COLO668 (cell line): ENCODE measurements around the gene C6orf62.
A peak's percentile ranks its signal among the peaks of the same experiment; 100 is the strongest.
"Not testable (repeated sequence)": the region's sequence is repeated elsewhere in the genome, so short reads cannot be mapped to it uniquely, and the experiment has no call there.

Source experiments
- DNase-seq: peaks from one replicate; lab custom pipeline; 2025; ENCODE audit not compliant: unreplicated experiment; lab: John Stamatoyannopoulos, UW

Gene C6orf62

DNA sequence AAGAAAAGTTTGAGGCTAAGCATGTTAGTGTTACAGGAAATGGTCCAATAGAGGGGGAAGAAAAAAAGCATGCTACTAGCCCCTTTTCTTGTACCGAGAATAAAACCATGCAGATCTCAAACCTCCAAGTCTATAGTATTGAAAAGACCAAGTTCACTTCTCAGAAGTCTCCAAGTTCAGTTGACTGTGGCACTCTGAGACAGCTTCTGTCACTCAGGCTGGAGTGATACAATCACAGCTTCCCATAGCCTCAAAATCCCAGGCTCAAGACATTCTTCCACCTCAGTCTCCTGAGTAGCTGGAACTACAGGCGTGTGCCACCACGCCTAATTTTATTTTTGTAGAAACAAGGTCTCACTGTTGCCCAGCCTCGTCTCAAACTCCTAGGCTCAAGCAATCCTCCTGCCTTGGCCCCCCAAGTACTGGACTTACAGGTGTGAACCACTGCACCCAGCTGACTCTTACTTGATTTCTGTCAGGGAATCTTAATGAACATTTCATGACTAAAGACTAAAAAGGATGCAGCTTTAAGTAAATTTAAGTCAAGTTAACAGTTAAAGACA is 16.2 kb downstream of the C6orf62 start:
- no peak for DNase-seq

DNA sequence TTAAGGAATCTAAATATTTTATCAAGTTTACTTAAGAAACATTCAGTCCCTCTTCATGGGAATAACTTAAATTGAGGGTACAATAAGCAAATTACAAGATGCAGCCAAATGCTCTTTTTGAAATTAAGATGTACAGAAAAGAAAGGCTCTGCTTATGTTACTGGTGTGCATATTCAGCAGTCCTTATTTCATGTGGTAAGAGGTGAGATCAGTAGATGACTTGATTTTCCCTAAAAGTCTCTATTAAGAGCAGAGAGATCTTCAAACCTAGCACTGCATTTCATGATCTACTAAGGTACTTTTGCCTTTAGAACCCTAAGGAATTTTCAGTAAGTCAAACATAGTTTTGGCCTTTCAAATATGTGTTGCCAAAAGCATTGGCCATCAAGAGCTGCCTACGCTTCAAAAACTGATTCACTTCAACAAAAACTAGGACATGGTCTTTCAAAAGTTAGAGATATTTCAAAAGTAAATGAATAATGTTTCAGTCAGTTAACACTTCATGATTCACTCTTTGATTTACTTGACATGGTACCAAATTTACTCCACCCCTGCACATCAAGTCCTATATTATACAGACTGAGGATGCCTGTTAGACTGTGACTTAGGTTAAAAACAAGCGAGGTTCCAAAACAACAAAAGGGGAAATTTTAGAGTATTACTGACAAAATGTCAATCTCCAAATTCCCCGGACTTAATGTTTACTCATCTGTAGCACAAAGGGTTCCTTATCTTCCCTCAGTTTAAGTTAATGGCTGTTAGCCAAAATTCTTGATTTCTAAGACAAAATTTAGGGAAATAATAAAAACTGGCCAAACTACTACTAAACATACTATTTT is 19.2 kb downstream of the C6orf62 start:
- no peak for DNase-seq

DNA sequence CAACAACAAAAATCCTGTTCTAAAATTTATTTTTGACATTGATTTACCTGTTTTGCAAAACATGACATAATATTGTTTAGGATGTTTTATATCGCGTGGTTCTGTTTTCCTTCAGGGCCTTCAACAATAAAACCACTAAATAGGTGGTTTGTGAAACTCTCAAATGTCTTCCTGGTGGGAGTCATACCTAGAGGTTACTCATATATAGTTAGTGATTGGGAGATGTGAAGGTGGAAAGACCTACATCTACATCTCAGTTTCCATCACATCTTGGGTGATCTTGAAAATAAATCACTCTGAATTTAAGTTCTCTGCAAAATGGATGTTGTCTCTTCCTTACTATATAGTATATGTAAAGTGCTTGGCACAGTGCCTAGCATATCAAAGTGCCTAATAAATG is 22.9 kb downstream of the C6orf62 start:
- DNase-seq, result no peak

DNA sequence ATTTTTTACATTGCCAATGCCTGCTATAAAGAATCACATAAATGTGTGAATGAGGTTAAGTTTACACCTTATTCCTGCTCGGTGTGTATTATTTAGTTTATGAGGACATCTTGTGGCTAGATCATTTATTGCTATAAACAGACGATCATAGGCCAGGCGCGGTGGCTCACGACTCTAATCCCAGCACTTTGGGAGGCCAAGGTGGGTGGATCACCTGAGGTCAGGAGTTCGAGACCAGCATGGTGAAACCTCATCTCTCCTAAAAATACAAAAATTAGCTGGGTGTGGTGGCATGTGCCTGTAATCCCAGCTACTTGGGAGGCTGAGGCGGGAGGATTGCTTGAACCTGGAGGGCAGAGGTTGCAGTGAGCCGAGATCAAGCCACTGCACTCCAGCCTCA is 23.3 kb downstream of the C6orf62 start:
- DNase-seq, result peak; percentile 9

DNA sequence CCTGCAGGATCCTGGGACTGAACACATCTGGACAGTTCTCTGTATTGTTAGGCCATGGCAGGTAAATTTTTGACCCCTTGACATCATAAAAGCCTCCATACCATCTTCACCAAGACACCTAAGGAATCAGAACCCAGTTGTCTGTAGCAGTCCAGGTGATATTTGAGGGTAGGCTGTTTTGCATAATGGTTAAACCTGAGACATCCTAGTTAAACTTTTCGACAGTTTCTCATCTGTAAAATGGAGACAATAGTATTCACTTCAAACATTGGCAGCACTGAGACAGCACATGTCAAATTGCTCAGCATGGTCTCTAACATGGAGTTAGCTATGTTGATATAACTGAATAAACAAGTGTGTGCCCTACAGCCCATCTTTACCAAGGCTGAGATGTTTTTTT is 24.8 kb downstream of the C6orf62 start:
- DNase-seq, result no peak

DNA sequence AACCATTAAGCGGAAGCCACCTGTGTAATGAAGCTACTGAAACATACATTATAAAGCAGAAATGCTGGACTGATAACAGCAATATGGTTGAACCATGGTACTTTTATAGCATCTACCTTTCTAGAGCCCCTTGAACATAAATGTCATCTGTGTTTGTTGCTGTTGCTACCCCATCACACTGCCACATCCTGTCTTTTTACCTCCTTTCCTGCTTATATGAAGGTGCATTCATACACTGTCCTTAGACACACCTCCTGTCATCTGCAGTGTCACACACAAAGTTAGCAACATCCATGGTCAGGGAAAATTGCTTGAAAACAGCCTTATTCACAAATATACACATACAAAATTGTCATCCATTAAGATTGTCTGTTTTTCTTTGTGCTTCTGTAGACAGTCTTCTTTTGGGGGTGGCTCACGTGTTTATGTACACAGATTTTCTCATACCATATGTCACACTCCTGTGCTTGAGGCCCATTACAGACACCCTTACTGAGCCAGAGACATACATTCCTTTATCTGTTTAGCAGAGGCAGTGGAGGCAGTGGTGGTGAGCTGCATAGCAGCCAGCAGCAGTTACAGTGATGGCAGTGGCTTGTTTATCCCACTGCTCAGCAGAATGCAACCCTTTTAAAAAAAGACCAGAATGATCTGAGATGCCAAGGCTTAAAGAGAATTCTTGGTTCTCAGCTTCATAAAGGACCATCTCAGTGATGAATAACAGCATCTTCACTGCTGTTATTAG is 25.9 kb downstream of the C6orf62 start:
- no peak for DNase-seq

DNA sequence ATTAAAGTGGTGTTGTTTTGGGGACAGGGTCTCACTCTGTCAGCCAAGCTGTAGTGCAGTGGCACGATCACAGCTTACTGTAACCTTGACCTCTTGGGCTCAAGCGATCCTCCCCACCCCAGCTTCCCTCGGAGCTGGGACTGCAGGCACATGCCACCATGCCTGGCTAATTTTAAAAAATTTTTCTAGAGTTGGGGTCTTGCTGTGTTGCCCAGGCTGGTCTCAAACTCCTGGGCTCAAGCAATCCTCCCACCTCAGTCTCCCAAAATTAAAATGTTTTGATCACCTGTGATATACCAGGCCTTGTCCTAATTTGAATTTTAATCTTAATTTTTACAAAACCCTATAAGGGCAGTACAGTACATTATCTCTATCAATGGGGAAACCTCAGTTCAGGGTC is 26.5 kb downstream of the C6orf62 start:
- no peak for DNase-seq

DNA sequence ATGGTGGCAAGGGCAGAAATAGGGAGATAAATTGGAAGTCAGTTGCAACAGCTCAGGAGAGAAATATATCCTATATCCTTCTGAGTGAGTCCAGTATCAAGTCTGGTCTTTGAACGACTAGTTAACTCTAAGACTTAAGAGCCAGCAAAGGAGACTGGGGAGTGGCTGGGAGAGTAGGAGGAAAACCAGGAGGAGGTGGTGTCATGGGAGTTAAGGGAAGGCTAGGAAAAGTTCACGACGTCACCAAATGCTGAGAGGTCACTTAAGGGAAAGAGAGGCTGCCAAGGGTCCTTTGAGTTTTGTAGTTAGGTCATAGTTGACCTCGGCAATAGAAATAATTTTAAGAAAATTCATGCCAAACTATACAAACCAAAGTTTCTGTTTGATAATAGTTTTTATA is 27.0 kb downstream of the C6orf62 start:
- DNase-seq, result no peak

DNA sequence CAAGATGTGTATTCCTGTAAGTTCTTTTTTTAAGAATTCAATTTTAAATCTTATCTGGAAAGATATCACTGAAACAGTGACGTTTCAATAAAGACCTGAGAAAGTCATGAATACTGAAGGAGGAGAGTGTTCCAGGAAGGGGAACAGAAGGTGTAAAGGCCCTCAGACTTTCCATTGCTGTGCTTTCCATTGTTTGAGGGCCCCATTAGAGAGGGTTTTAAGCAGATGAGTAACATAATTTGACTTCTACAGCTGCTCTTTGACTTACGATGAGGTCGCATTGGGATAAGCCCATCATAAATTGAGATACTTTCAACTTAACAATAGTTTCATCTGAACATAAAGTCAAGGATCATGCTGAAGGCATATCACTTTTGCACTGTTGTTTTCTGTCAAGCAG is 27.4 kb downstream of the C6orf62 start:
- DNase-seq, result no peak

DNA sequence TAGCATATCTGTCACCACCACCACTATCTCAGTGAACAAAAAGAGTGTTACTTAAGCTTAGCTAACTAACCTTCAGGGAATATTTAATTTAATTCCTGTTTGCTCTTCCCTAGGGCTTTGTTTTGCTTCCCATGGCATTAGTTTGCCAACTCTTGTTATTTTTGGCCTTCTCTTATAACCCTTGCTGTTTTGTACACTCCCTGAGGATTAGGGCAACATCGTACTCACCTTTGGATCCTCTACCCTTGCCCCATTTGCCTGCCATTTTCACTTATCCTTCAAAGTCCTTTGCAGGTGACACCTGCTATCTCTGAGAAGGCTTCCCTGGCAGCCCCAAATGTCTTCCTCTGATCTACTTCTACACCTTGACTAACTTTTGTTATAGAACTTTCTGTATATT is 28.4 kb downstream of the C6orf62 start:
- no peak for DNase-seq

DNA sequence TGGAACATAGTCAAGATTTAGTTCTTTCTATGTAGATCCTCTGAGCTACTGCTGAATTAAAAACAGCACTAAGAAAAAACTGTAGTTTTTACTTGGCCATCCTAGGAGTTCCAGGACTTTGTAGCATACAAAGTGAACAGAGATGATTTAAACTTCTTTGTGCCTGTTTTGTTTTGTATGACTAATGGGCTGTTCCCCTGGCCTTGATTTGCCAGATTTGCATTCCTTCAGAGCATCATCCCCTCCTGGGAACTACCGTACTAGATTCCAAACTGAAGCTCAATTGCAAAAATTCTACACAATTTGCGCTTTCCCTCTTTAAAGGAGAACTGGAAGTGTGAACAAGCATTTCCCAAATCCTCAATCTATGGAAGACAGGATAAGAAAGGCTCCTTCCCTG is 29.0 kb downstream of the C6orf62 start:
- no peak for DNase-seq

DNA sequence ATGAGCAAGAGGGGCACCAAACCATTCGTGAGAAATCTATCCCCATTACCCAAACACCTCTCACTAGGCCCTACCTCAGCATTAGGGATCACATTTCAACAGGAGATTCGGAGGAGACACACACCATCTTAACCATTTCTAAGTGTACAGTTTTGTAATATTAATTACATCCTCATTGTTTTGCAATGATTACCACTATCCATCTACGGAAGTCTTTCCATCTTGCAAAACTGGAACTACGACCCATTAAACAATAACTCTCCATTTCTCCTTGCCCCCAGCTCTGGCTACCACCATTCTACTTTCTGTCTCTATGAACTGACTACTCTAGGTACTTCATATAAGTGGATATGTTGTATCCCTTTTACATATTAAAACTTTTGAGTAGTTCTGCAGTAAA is 32.0 kb downstream of the C6orf62 start:
- DNase-seq, result no peak

DNA sequence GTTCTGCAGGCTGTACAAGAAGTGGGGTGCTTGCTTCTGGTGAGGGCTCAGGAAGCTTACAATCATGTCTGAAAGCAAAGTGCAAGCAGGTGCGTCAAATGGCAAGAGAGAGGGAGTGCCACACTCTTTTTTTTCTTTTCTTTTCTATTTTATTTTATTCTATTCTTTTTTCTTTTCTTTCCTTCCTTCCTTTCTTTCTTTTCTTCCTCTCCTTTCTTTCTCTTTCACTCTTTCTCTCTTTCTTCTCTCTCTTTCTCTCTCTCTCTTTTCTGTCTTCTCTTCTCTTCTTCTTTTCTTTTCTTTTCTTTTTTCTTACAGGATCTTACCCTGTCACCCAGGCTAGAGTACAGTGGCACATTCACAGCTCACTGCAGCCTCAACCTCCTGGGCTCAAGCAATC is 32.5 kb downstream of the C6orf62 start:
- no peak for DNase-seq

DNA sequence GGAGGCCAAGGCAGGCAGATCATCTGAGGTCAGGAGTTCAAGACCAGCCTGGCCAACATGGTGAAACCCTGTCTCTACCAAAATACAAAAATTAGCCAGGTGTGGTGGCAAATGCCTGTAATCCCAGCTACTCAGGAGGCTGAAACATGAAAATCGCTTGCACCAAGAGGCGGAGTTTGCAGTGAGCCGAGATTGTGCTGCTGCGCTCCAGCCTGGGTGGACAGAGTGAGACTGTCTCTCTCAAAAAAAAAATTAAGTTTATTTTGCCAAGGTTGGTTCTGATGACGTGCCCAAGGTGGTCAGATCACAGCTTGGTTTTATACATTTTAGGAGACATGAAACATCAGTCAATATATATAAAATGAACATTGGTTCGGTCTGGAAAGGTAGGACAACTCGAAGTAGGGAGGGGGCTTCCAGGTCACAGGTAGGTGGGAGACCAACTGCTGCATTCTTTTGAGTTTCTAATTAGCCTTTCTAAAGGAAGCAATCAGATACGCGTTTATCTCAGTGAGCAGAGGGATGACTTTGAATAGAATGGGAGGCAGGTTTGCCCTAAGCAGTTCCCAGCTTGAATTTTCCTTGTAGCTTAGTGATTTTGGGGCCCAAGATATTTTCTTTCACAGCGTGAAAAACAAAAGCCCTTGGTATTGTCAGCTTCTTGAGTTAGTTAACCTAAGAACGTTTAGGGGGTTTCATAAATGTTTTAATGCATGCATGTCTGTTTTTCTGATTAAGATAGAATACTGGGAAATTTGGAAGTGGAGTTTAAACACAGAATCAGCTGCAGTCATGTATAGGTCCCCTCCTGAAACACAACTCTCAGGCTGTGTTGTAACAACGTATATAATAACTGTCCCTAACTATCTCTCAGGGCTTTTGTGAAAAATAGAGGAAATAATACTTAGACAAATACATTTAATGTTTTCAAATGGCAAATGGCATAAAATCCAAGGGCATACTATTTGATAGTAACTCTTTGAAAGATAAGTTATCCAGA is 35.4 kb downstream of the C6orf62 start:
- no peak for DNase-seq

DNA sequence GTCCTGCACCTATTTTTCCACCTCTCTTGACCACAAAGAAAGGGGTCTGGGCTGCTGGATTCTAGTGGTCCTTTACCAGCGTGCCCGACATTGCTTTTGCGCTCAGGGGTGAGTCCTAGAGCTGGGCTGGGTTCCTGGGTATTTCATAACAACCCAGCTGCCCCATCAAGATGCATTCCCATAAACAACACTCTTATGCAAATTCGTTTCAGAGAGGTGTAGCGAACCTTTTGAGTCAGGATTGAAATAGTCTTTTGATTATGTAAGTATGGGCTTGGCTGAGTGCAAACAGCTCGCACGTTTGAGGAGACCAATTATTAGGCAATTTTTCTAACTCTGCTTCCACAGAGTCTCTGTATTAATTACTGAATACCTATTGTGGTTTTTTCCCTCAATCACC is 38.4 kb downstream of the C6orf62 start:
- DNase-seq, result no peak

DNA sequence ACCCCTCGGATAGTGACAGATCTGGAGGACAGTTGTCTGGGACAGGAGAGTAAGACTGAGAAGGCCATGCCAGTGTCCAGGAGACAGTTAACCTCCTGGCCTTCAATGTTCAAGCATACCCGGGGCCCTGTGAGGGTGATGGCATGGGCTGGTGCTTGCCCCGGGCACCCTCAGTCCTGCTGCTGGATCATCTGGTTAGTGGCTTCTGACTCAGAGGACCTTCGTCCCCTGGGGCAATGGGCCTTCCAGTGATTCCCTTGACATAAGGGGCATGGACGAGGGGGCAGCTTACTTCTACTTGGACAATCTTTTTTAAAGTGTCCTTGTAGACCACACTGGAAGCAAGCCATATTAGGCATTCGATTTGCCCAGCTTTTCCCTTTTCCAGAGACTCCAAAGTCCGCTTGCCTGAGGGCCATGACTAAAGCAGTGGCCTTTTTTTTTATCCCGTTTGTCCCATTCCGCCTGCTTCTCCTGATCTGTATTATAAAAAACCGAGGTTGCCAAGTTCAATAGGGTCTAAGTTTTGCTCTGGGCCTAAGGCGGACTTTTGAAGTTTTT is 40.1 kb downstream of the C6orf62 start:
- not testable (repeated sequence) for DNase-seq

DNA sequence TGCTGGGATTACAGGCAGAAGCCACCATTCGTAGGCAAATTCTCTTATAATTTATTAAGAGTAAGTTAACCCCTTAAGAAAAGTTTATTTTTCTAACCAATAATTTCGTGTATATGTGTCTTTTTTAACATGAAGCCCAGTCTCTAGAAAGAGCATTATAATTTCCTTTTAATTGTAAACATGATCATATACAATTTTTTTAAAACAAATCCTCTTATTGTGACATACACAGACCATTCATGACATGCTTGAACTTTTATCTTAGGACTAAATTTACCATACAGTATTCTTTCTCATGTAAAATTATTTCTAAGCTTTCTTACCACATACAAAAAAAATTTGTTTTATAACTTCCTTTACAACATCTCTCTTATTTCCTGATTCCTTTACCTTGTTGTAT is 45.3 kb downstream of the C6orf62 start:
- no peak for DNase-seq

DNA sequence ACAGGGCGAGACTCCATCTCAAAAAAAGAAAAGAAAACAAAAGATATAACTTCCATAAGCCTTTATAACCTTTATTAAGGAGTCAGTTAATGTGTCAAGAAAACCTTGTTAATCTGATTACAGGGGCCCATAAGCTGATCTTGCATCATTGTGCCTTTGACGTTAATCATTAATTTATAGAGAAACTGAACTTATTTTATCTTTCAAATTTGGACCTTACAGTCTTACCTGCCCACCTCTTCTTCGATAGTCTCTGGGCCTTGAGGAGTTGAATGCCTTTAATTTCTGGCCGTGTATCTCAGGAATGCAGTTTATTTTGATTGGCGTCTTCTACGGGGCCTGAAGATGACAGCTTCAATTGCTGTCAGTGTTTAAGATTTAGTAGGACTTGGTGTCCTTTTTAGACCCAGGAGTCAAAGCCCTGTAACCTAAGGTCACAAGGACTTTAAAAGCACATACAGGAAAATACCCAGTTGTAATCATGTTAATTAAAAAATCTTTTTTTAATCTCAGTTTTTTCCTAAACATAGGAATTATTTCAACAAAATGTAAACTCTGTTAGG is 46.3 kb downstream of the C6orf62 start:
- DNase-seq, result no peak

DNA sequence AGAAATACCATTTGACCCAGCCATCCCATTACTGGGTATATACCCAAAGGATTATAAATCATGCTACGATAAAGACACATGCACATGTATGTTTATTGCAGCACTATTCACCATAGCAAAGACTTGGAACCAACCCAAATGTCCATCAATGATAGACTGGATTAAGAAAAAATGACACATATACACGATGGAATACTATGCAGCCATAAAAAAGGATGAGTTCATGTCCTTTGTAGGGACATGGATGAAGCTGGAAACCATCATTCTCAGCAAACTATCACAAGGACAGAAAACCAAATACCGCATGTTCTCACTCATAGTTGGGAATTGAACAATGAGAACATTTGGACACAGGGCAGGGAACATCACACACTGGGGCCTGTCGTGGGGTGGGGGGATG is 47.9 kb downstream of the C6orf62 start:
- not testable (repeated sequence) for DNase-seq

DNA sequence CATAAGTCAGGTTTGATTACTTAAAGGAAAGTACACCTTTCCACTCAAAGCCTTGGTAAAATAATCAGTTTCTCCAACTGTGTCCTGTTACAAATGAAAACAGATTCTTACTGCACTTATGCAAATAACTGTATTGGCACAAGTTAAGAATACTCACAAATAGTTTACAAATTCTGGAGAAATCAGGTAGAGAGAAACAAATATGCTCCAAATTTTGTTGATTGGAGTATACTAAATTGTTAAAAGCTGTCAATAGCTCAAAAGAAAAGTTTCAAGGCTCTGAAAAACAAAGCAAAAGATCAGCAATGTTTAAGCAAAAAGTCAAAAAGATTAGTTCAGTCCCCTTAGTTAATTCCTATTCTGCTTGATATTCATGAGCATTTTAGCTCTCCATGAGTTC is 48.5 kb downstream of the C6orf62 start:
- DNase-seq, result not testable (repeated sequence)
